ENCODE results near the gene VWA7. TPM values are rescaled to one million over a fixed set of nuclear protein-coding genes. Genes with fewer than 3 reads are reported as not detected.

VWA7 gene
- polyA plus RNA-seq, 2 of the 4 experiments (the other 2 are of a cell fraction) = 1.1 TPM

DNA sequence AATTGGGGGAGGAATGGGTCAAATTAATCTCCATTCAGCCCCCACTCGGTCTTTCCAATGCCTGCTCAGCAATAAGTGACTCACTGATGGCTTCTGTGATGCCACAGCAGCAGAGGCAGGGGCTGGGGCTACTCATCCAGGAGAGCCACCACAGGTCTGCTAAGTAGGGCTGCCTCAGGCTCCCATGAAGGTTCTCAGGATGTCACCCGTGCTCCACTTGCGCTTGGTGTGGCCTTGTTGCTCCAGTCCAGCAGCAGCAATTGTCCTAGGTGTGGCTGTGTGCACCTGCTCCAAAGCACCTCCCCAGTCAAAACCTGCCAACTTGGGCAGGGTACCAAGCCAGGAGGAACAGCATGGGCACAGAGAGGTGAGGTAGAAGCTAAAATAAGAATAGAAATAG lies 55.0 kb downstream of the VWA7 start:
- Histone ChIP-seq H3K4me1 (no peaks in the 10 kb centered on the region), H3K27ac (no peak overlapping the region), H3K9me3 (no peaks in the 10 kb centered on the region), H3K4me3 (no peak overlapping the region), H3K4me2 (no peak overlapping the region)
- ChIA-PET POLR2A (no interaction called here), CTCF (interaction anchor here (0.9 to 1.6 kb wide), 4 partner anchors 9 to 108 kb away, joined by 3 to 6 read pairs (median 4); no protein-coding TSS in a partner anchor)
- DNase-seq (ENCODE audit: low read depth in 1 of 2, low spot score in 1 of 2) (no peak), ATAC-seq (no peak), FAIRE-seq (no peak)
- TF ChIP-seq SMC3 (IDR thresholded peaks at IDR 0.05) = no peak
- TF ChIP-seq NPAS2 (CRISPR knock-in tag; IDR thresholded peaks at IDR 0.05; ENCODE audit: borderline replicate concordance) = no peak
- WGBS (ENCODE audit: missing lambda C conversion rate) = 58% methylated on average over 3 of the region's 3 CpGs

GRCh38 chr6:31721351-31722020 lies 55.6 kb downstream of the VWA7 start, which contains the start of gene LY6G6C:
LY6G6C (minus strand) TSS chr6:31721746; CDS start chr6:31721679, 67 bp downstream.
- Histone ChIP-seq H3K4me3 (no peak within 1 kb of the TSS), H3K27ac (no peak within 1 kb of the TSS), H3K4me1 (no peaks in the 10 kb centered on the region), H3K4me2 (no peak within 1 kb of the TSS), H3K9me3 (no peaks in the 10 kb centered on the region)
- ATAC-seq (no peak), FAIRE-seq (no peak), DNase-seq (ENCODE audit: low read depth in 1 of 2, low spot score in 1 of 2) (no peak)
- ChIA-PET CTCF (interaction anchor here (0.9 to 1.6 kb wide), 3 partner anchors 9 to 109 kb away, joined by 3 to 6 read pairs (median 3); no protein-coding TSS in a partner anchor), POLR2A (no interaction called here)
- TF ChIP-seq FOSB (CRISPR knock-in tag; IDR thresholded peaks at IDR 0.05) (no peak), ZNF302 (CRISPR knock-in tag; IDR thresholded peaks at IDR 0.05) (no peak), ELK1 (IDR thresholded peaks at IDR 0.05; ENCODE audit: low read depth, low read length) (no peak), MAFK (IDR thresholded peaks at IDR 0.05; ENCODE audit: partially characterized antibody) (no peak), JUNB (IDR thresholded peaks at IDR 0.05) (no peak), POLR2A (IDR thresholded peaks at IDR 0.05; ENCODE audit: low read length) (no peak), CEBPB (IDR thresholded peaks at IDR 0.05) (no peak), CHD2 (IDR thresholded peaks at IDR 0.05; ENCODE audit: low read length, partially characterized antibody) (no peak), SREBF2 (IDR thresholded peaks at IDR 0.05) (no peak), NR3C1 (IDR thresholded peaks at IDR 0.05) (no peak)
- WGBS (ENCODE audit: missing lambda C conversion rate) = 54% methylated on average over 4 of the region's 4 CpGs

DNA sequence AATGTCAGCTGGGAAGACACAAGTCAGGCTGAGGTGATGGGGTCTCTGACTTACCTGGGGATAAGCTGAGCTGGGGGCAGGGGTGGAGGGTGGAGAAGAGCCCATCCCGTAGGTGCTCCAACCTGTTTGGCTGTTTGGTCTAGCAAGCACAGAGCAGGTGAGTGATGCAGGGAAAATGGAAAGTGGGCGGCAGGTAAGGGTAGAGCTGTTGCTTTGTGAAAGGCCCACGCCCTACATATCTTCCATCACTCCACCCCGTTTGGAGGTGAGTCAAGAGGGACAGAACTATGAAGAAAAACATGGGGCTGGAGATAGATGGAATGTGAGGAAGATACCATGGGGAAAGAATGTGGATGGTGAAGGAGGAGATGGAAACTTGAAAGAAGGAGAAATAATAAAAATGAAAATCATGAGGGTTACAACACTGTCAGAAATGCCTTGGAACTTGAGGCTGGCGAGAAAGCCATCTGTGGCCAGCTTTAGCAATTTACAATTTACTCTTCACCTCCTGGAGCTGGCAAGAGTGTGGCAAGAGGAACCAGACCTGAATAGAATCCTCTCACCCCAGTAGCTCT lies 56.8 kb downstream of the VWA7 start:
- Histone ChIP-seq H3K4me3 (no peak overlapping the region), H3K27ac (no peak overlapping the region), H3K4me2 (no peak overlapping the region), H3K9me3 (no peaks in the 10 kb centered on the region), H3K4me1 (no peaks in the 10 kb centered on the region)
- TF ChIP-seq, protein P1, sequence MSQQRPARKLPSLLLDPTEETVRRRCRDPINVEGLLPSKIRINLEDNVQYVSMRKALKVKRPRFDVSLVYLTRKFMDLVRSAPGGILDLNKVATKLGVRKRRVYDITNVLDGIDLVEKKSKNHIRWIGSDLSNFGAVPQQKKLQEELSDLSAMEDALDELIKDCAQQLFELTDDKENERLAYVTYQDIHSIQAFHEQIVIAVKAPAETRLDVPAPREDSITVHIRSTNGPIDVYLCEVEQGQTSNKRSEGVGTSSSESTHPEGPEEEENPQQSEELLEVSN (IDR thresholded peaks at IDR 0.05; ENCODE audit: borderline replicate concordance, low read depth) = no peak
- TF ChIP-seq CEBPB (IDR thresholded peaks at IDR 0.05) (no peak), TFCP2L1 (CRISPR knock-in tag; IDR thresholded peaks at IDR 0.05) (no peak), HOXB13 (CRISPR knock-in tag; IDR thresholded peaks at IDR 0.05; ENCODE audit: low read depth) (no peak), SMC3 (IDR thresholded peaks at IDR 0.05) (no peak), KDM5A (IDR thresholded peaks at IDR 0.05) (no peak), EHF (CRISPR knock-in tag; IDR thresholded peaks at IDR 0.05) (no peak), GATA3 (IDR thresholded peaks at IDR 0.05; ENCODE audit: borderline replicate concordance) (no peak), RFX5 (IDR thresholded peaks at IDR 0.05) (no peak), EP300 (IDR thresholded peaks at IDR 0.05) (no peak)
- TF ChIP-seq, protein P2, sequence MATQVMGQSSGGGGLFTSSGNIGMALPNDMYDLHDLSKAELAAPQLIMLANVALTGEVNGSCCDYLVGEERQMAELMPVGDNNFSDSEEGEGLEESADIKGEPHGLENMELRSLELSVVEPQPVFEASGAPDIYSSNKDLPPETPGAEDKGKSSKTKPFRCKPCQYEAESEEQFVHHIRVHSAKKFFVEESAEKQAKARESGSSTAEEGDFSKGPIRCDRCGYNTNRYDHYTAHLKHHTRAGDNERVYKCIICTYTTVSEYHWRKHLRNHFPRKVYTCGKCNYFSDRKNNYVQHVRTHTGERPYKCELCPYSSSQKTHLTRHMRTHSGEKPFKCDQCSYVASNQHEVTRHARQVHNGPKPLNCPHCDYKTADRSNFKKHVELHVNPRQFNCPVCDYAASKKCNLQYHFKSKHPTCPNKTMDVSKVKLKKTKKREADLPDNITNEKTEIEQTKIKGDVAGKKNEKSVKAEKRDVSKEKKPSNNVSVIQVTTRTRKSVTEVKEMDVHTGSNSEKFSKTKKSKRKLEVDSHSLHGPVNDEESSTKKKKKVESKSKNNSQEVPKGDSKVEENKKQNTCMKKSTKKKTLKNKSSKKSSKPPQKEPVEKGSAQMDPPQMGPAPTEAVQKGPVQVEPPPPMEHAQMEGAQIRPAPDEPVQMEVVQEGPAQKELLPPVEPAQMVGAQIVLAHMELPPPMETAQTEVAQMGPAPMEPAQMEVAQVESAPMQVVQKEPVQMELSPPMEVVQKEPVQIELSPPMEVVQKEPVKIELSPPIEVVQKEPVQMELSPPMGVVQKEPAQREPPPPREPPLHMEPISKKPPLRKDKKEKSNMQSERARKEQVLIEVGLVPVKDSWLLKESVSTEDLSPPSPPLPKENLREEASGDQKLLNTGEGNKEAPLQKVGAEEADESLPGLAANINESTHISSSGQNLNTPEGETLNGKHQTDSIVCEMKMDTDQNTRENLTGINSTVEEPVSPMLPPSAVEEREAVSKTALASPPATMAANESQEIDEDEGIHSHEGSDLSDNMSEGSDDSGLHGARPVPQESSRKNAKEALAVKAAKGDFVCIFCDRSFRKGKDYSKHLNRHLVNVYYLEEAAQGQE (IDR thresholded peaks at IDR 0.05) = no peak
- ATAC-seq = no peak
- DNase-seq (ENCODE audit: low read depth in 1 of 2, low spot score in 1 of 2) = no peak
- POLR2A ChIA-PET = no interaction called here
- FAIRE-seq = no peak
- 65% methylated on average over 5 of the region's 5 CpGs for WGBS (ENCODE audit: missing lambda C conversion rate)
- CTCF ChIA-PET = interaction anchor here (0.6 kb wide), 2 partner anchors 83 to 371 kb away, joined by 3 to 4 read pairs; no protein-coding TSS in a partner anchor
